NCI-H82 treated with DMSO at 0.1 percent for 48 hours (cell line): ENCODE measurements around the gene MIDN.

Experiments
- DNase-seq: peaks from one replicate; lab custom pipeline; 2025; ENCODE audit not compliant: unreplicated experiment; lab: John Stamatoyannopoulos, UW

The MIDN gene

GRCh38 chr19:1232652-1233072 is 15.7 kb upstream of the MIDN start:
- no peak for DNase-seq

- DNase-seq = no peak
Observed at GRCh38 chr19:1233115-1233667, 15.2 kb upstream of the MIDN start.

GRCh38 chr19:1234051-1234954 is 14.1 kb upstream of the MIDN start:
- no peak for DNase-seq

- DNase-seq = no peak
Observed at GRCh38 chr19:1234955-1235380, 13.4 kb upstream of the MIDN start.

- DNase-seq = no peak
Observed at GRCh38 chr19:1235625-1236538, 12.5 kb upstream of the MIDN start.

GRCh38 chr19:1236576-1236975 is 11.8 kb upstream of the MIDN start:
- no peak for DNase-seq

GRCh38 chr19:1237027-1237659 is 11.2 kb upstream of the MIDN start:
- no peak for DNase-seq

GRCh38 chr19:1237754-1238368 is 10.5 kb upstream of the MIDN start, which contains the start of gene CBARP:
TSS of gene CBARP (minus strand) at chr19:1238005. CDS start at chr19:1236100, 1,905 bp downstream.
- no peak for DNase-seq

- DNase-seq = no peak
Observed at GRCh38 chr19:1238369-1239303, 9.7 kb upstream of the MIDN start.

GRCh38 chr19:1239420-1239795 is 9.0 kb upstream of the MIDN start:
- DNase-seq = no peak

- DNase-seq = no peak
Observed at GRCh38 chr19:1239796-1240737, 8.3 kb upstream of the MIDN start.

GRCh38 chr19:1240925-1241324 is 7.5 kb upstream of the MIDN start:
- DNase-seq = no peak

- DNase-seq = peak; percentile 65
Observed at GRCh38 chr19:1241417-1242095, 6.8 kb upstream of the MIDN start, which contains the start of gene ATP5F1D. TSS of gene ATP5F1D (plus strand) at chr19:1241751. CDS start at chr19:1241851, 100 bp downstream.

- DNase-seq = no peak
Observed at GRCh38 chr19:1243768-1244692, 4.4 kb upstream of the MIDN start.

GRCh38 chr19:1244693-1245451 is 3.5 kb upstream of the MIDN start:
- DNase-seq = no peak
